Glomerular endothelial cell (primary cell): ENCODE results near the gene HDHD3. TPM values are rescaled to one million over a fixed set of nuclear protein-coding genes. Genes with fewer than 3 reads are reported as not detected.
A peak's percentile ranks its signal among the peaks of the same experiment; 100 is the strongest.

Experiments
- DNase-seq: peaks from one replicate; pipeline ENCODE4 v3.0.0-alpha.2; 2011; ENCODE audit warnings: low read depth, low spot score; ENCODE audit errors: extremely low read depth
- total RNA-seq: library from RNA; depleted of rRNA; stranded (reverse); fragments of >200 nt; gene quantifications from 2 replicates; pipeline ENCODE4 v1.2.3, GENCODE V29; 2015

The HDHD3 gene
- total RNA-seq, 1 donor from 2014 or later, result 8.5 TPM

DNA sequence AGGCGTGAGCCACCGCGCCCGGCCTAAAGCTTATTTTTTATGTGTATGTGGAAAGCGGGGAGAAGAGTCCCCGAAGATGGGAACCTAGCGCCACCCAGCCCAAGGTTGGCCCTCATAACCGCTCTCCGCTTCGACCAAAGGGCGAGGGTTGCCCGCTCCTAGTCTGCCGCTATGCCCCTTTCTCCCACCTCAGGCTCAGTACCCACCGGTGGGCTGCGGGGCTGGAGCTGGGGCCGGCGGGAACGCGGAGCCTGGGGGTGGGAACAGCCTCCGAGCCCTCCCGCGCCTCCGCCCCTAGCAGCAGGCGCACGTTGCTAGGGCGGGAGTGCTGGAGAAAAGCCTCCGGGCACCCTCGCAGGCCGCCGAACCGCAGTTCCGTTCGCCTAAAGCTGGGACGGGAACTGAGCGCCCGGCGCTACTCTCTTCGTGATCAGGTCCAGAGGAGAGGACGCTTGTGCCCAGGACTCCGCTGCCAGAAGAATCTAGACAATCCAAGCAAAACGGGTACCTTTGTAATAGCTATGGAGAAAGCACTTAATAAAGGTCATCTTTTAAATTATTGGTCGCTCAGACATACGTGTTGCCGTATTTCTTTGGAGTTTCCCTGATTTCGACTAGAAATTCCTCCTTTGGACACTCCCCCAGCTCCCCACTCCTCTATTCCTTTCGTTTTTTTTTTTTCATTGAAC, 36.6 kb downstream of the HDHD3 start, which contains the start of gene WDR31:
Gene WDR31, minus strand, starts transcription at position 265 of the 689 bp plus-strand sequence. CDS start 8,253 bp downstream, outside the sequence.
- DNase-seq, result peak; percentile 52

DNA sequence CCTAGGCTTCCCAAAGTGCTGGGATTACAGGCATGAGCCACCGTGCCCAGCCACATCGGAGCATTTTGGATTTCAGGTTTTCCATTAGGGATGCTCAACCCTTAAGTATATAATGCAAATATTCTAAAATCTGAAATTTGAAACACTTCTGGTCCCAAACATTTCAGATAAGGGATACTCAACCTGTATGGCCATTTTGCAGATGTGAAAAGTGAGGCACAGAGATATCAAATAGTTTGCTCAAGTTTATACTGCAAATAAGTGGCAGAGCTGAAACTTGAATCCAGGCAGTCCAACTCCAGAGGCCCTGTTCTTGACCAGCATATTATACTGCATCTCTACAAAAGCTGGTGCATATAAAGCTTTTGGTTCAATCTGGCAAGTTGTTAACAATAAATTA, 39.1 kb downstream of the HDHD3 start:
- DNase-seq, result no peak

- no peak for DNase-seq
Observed at GRCh38 chr9:113331780-113332179, 45.0 kb downstream of the HDHD3 start.

GRCh38 chr9:113328045-113328782, 48.6 kb downstream of the HDHD3 start:
- no peak for DNase-seq

DNA sequence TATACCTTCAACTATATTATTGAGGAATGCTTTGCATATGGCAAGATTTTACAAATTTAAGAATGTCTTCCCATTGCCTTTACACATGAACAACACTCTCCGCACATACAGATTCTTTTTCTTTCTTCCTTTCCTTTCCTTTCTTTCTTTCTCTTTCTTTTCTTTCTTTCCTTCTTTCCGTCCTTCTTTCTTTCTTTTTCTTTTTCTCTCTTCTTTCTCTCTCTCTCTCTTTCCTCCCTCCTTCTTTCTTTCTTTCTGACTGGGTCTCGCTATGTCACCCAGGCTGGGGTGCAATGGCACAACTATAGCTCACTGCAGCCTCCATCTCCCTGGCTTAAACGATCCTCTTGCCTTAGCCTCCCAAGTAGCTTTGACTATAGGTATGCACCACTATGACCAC, 50.6 kb downstream of the HDHD3 start:
- DNase-seq, result no peak

Other genes with a start within 250 kb of the HDHD3 start
- 6.5 and 8.0 TPM in 2 replicates for gene SLC31A2, start 226.0 kb downstream of the HDHD3 start, total RNA-seq
- gene FKBP15, start 155.7 kb downstream of the HDHD3 start, total RNA-seq, result 19.5 and 25.1 TPM in 2 replicates
- gene SLC31A1, start 155.4 kb downstream of the HDHD3 start, total RNA-seq, result 14.8 and 15.7 TPM in 2 replicates
- 20.9 and 24.3 TPM in 2 replicates for gene CDC26, start 101.4 kb downstream of the HDHD3 start, total RNA-seq
- 23.1 and 23.7 TPM in 2 replicates for gene PRPF4, start 101.3 kb downstream of the HDHD3 start, total RNA-seq
- gene RNF183, start 73.6 kb downstream of the HDHD3 start, total RNA-seq, result not detected in 2 replicates
- gene WDR31, start 36.7 kb downstream of the HDHD3 start, total RNA-seq, result 0.68 and 0.99 TPM in 2 replicates
- not detected in 2 replicates for gene BSPRY, start 27.4 kb downstream of the HDHD3 start, total RNA-seq
- gene ALAD, start 24.3 kb upstream of the HDHD3 start, total RNA-seq, result 18.9 and 19.6 TPM in 2 replicates
- 36.9 and 40.0 TPM in 2 replicates for gene POLE3, start 33.7 kb upstream of the HDHD3 start, total RNA-seq
- 0.48 and 0.53 TPM in 2 replicates for gene C9orf43, start 33.8 kb upstream of the HDHD3 start, total RNA-seq
- gene RGS3, start 86.7 kb upstream of the HDHD3 start, total RNA-seq, result 281 and 602 TPM in 2 replicates